ENCODE results near the gene PLLP.

The PLLP gene

GRCh38 chr16:57209780-57210179 lies 74.7 kb downstream of the PLLP start:
- DNase-seq: no peak

- DNase-seq: no peak
Observed at GRCh38 chr16:57208926-57209325, 75.5 kb downstream of the PLLP start.
